Fibroblast of mammary gland (primary cell): ENCODE data around the gene PTGR3.

Experiments used
- DNase-seq: peaks from one replicate; pipeline ENCODE4 v3.0.0-alpha.2; 2010; ENCODE audit warnings: low read depth
- H3K4me3 ChIP-seq: 2 replicates; pipeline ENCODE4 v1.5.1; 2011; ENCODE audit warnings: low read depth, mild to moderate bottlenecking, low read length, moderate library complexity; ENCODE audit not compliant: control insufficient read depth
- CTCF ChIP-seq: conservative IDR thresholded peaks from 2 replicates; pipeline ENCODE4 v1.5.1; 2011; ENCODE audit warnings: low read depth, low read length, inconsistent platforms; ENCODE audit not compliant: control insufficient read depth, insufficient read depth

The PTGR3 gene

GRCh38 chr18:75167137-75167536, 41.8 kb downstream of the PTGR3 start:
- H3K4me3 ChIP-seq: no peak overlapping the region
- no peak for DNase-seq
- no peak for TF ChIP-seq CTCF

GRCh38 chr18:75165926-75166325, 43.0 kb downstream of the PTGR3 start:
- no peak for DNase-seq
- no peak overlapping the region for H3K4me3 ChIP-seq
- no peak for TF ChIP-seq CTCF

GRCh38 chr18:75164479-75164878, 44.5 kb downstream of the PTGR3 start:
- TF ChIP-seq CTCF: no peak
- DNase-seq: no peak
- H3K4me3 ChIP-seq: no peak overlapping the region

GRCh38 chr18:75163736-75164135, 45.2 kb downstream of the PTGR3 start:
- H3K4me3 ChIP-seq: no peak overlapping the region
- no peak for TF ChIP-seq CTCF
- DNase-seq: no peak

GRCh38 chr18:75162978-75163377, 46.0 kb downstream of the PTGR3 start:
- H3K4me3 ChIP-seq: no peak overlapping the region
- no peak for DNase-seq
- TF ChIP-seq CTCF: no peak

- no peak for TF ChIP-seq CTCF
These were observed 46.5 kb downstream of the PTGR3 start for GRCh38 chr18:75162467-75162866.

More at GRCh38 chr18:75162467-75162866, 46.5 kb downstream of the PTGR3 start:
- no peak overlapping the region for H3K4me3 ChIP-seq
- DNase-seq: peak; percentile 69
